GM12865 (cell line): ENCODE data around the gene CLASP1.

ENCODE experiments used
- DNase-seq: peaks from one replicate; pipeline ENCODE4 v3.0.0; 2010; ENCODE audit warnings: low read depth
- H3K4me3 ChIP-seq: 2 replicates; pipeline ENCODE4 v1.5.1; 2011; ENCODE audit warnings: mild to moderate bottlenecking, low read depth, low read length, control low read depth
- CTCF ChIP-seq: IDR thresholded peaks from 2 replicates; pipeline ENCODE4 v1.5.1; 2011; ENCODE audit warnings: low read length, control low read depth, low read depth, inconsistent platforms; ENCODE audit not compliant: insufficient read depth; ENCODE audit errors: missing control alignments

Gene CLASP1

DNA sequence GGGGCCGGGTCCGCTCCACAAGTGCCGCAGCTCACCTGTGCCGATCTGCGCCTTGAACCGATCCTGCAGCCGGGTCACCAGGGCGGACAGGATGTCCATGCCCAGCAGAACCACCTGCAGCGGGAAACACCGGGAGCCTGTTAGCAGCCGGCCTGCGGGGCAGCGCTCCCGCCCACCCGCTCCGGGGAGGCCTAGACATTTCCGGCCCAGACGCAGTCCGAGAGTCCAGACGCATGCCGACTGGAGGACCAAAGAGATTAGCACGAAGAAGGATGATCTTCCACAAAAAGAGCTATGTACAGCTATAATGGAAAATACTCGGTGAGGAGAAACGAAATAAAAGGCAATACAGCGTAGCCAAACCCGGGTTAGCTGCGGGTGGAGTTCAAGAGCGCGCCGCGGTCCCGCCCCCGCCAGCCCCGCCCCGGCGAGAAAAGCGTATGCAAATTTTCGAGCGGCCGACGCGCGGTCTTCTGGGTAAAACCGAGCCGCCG lies 119.0 kb downstream of the CLASP1 start:
- TF ChIP-seq CTCF = no peak
- peak; percentile 91 for DNase-seq
- peak overlapping the region; percentile 65 for H3K4me3 ChIP-seq

DNA sequence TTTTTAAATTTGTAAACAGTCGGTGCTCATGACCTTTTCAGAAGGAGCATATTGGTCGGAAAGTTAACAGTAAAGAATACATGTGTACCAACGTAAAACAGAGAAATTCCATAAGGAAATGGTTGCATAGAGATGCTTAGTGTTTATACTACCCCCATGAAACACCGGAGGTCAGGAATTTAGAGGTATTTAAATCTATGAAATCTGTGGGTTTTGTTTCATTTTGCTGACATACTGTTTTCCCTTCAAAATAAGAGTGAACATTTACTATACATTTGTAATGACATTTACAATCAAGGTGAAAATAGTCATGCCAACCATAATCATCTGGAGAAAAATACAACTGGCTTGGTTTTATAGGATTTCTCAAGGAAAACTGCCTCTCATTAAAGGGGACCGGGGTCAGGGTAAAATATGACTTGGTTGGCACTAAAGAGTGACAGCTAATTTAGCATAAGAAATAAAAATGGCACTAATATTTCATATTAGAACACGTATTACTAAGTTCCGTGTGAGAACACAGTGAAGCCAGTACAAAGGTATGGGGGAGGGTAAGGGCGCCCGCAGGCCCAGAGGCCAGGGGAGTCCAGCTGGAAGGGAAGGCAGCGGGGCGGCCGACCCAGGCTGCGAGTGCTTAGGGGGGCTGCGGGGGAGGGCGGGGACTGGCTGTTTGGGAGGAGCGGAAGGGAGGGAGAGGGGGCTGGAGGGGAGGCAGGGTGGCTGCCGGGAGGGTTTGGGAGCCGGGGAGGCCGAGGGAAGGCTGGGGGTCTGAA lies 119.6 kb downstream of the CLASP1 start:
- peak overlapping the region; percentile 65 for H3K4me3 ChIP-seq
- DNase-seq = no peak

GRCh38 chr2:121527009-121527682 lies 122.1 kb downstream of the CLASP1 start:
- no peak for TF ChIP-seq CTCF
- DNase-seq = peak; percentile 45

More for the DNA sequence above, 119.6 kb downstream of the CLASP1 start:
- TF ChIP-seq CTCF = no peak

DNA sequence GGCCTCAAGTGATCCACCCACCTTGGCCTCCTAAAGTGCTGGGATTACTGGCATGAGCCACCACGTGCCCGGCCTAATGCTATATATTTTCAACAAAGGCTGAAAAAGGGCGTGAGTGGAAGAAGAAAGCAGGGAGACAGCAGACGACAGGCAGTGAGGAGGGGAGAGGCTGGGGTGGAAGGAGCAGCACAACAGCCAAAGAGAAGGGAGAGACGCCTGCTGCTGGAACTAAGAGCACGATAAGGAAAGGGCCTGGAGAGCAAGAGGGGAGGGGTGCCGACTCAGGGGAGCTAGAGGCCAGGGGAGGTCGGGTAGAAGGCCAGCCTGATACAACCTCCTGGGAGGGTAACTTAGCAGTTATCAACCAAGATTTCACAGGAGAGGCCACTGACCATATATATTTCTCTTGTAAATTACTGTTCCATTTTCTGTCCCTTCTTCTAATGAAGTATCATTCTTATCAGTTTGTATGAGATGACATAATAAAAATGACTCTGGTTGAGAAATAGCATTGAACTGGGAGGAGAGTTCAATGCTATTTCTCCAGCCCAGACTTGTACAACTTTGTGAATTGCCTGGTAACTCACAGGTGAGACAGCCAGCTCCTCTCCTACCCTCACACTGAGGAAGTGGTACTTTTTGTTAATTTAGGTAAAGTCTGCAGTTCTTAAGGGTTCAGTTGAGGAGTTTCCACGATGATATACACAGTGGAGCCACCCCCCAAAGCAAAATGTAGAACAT lies 124.4 kb downstream of the CLASP1 start:
- no peak overlapping the region for H3K4me3 ChIP-seq
- TF ChIP-seq CTCF = no peak
- DNase-seq = no peak

More at GRCh38 chr2:121527009-121527682, 122.1 kb downstream of the CLASP1 start:
- H3K4me3 ChIP-seq = no peak overlapping the region

DNA sequence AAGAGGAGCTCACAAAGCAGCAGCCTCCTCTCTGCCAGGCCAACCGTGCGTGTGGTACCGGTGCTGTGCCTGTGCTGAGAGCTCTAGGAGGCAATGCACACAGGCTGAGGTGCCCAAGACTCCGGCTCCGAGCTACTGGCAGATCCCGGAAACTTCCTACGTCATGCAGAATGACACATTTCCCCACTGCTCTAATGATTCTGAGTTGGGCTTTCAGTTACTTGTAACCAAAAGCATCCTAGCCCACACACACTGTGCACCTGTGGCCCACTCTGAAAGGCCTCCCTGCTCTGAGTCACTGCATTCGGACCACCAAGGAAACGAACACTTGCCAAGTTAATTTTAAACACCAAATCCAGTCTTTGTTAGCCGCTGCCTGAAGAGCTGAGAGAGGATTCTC lies 127.9 kb downstream of the CLASP1 start:
- DNase-seq = no peak
- TF ChIP-seq CTCF = no peak
- H3K4me3 ChIP-seq = no peak overlapping the region

DNA sequence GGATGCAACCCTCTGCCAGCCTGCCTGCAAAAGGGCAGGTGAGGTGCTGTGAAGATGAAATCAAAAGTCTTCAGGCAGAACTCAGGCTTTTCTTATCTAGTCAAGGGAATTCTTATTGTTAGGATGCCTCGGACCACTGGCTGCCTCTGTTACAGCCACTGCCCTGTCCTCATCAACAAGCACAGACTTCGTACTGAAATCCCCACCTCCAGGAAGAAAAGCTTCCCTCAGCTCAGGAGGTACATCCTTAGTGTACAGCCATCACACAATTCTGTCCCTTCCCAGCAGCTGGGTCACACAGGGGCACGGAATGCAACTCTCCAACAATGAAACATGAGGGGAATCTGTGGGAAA lies 128.6 kb downstream of the CLASP1 start:
- TF ChIP-seq CTCF = no peak
- no peak overlapping the region for H3K4me3 ChIP-seq
- no peak for DNase-seq
